H1 (cell line): ENCODE measurements around the gene MVK. TPM values are rescaled to one million over a fixed set of nuclear protein-coding genes. Genes with fewer than 3 reads are reported as not detected.

ENCODE experiments used
- CTCF ChIA-PET: fragments of 300-600 bp; sonication (Branson Sonifier 250); formaldehyde crosslinking; loops from one replicate; lab custom pipeline; 2021; ENCODE audit not compliant: partially characterized antibody; lab: Charles Lee
- POLR2A ChIA-PET: fragments of 300-600 bp; sonication (Branson Sonifier 250); formaldehyde crosslinking; loops from one replicate; lab custom pipeline; 2021; ENCODE audit warnings: inconsistent platforms; ENCODE audit not compliant: partially characterized antibody; lab: Charles Lee
- DNase-seq, 2 experiments: peaks; one replicate each; pipeline versions ENCODE4 v3.0.0 to v3.0.0-alpha.2; 2010 to 2022; ENCODE audit warnings: low spot score in 2 of 2, low read depth in 1 of 2, mixed read lengths in 1 of 2
- FAIRE-seq: peaks from 2 replicates; lab custom pipeline; 2011; peaks lifted over from hg19 to GRCh38; lab: Jason Lieb, UNC
- H2AFZ ChIP-seq: 2 replicates; pipeline ENCODE4 v1.8.1; 2012; ENCODE audit warnings: low read length, inconsistent platforms
- H2AK5ac ChIP-seq: 2 replicates; pipeline ENCODE4 v1.6.1; 2013; ENCODE audit warnings: low read depth, low read length
- H2BK120ac ChIP-seq: replicated peaks from 2 replicates; pipeline ENCODE3; 2013; ENCODE audit warnings: low read depth, low read length, inconsistent platforms
- H2BK12ac ChIP-seq: 2 replicates; pipeline ENCODE4 v1.6.1; 2013; ENCODE audit warnings: low read depth, low read length
- H2BK15ac ChIP-seq: 2 replicates; pipeline ENCODE4 v1.6.1; 2013; ENCODE audit warnings: low read length
- H2BK20ac ChIP-seq: 2 replicates; pipeline ENCODE4 v1.6.1; 2013; ENCODE audit warnings: low read length
- H2BK5ac ChIP-seq: 2 replicates; pipeline ENCODE4 v1.6.1; 2013; ENCODE audit warnings: low read depth, low read length
- H3K14ac ChIP-seq: 2 replicates; pipeline ENCODE4 v1.6.1; 2013; ENCODE audit warnings: inconsistent platforms; ENCODE audit not compliant: insufficient read length
- H3K18ac ChIP-seq: 2 replicates; pipeline ENCODE4 v1.6.1; 2013; ENCODE audit warnings: low read length; ENCODE audit errors: extremely low read depth
- H3K23ac ChIP-seq: 2 replicates; pipeline ENCODE4 v1.6.1; 2013; ENCODE audit warnings: inconsistent platforms; ENCODE audit not compliant: insufficient read length
- H3K23me2 ChIP-seq: 2 replicates; pipeline ENCODE4 v1.6.1; 2013; ENCODE audit warnings: low read depth, low read length
- H3K27ac ChIP-seq: 2 replicates; pipeline ENCODE4 v1.6.1; 2011; ENCODE audit warnings: low read depth, low read length, inconsistent platforms
- H3K27me3 ChIP-seq, 4 experiments: replicated peaks in 1 of 4; 1 replicate in 1 of 4; 2 replicates in 3 of 4; pipeline versions ENCODE4 v1.6.1 to v1.8.1; 2011 to 2013; ENCODE audit warnings: low read length in 3 of 4, mild to moderate bottlenecking in 3 of 4, inconsistent platforms in 2 of 4, mixed read lengths in 2 of 4, moderate library complexity in 1 of 4; ENCODE audit not compliant: control insufficient read depth in 3 of 4, insufficient read depth in 3 of 4; ENCODE audit errors: extremely low read depth in 1 of 4
- H3K36me3 ChIP-seq, 4 experiments: 2 replicates each; pipeline versions ENCODE4 v1.6.1 to v1.8.1; 2011 to 2013; ENCODE audit warnings: mild to moderate bottlenecking in 4 of 4, low read length in 3 of 4, moderate library complexity in 2 of 4, control low read depth in 1 of 4, inconsistent platforms in 1 of 4; ENCODE audit not compliant: insufficient read depth in 4 of 4, control insufficient read depth in 2 of 4
- H3K4ac ChIP-seq: replicated peaks from 2 replicates; pipeline ENCODE3; 2013; ENCODE audit warnings: low read length, low read depth, mixed read lengths, inconsistent platforms; ENCODE audit not compliant: insufficient read length
- H3K4me1 ChIP-seq, 4 experiments: replicated peaks in 1 of 4; 1 replicate in 1 of 4; 2 replicates in 3 of 4; pipeline versions ENCODE4 v1.6.1 to v1.8.1; 2011 to 2013; ENCODE audit warnings: low read length in 3 of 4, inconsistent platforms in 2 of 4, mixed read lengths in 1 of 4; ENCODE audit not compliant: insufficient read depth in 4 of 4, control insufficient read depth in 3 of 4
- H3K4me2 ChIP-seq, 2 experiments: 2 replicates each; pipeline versions ENCODE4 v1.6.1 to v1.8.1; 2011 to 2013; ENCODE audit warnings: low read depth in 2 of 2, low read length in 2 of 2, control low read depth in 1 of 2, inconsistent platforms in 1 of 2, mild to moderate bottlenecking in 1 of 2; ENCODE audit not compliant: insufficient read depth in 1 of 2
- H3K4me3 ChIP-seq, 4 experiments: fragments of 200-600, 300-600 bp in 1 of 4; sonication (generic), shearing (Covaris generic), sonication (Bioruptor Twin) in 1 of 4; 2 replicates each; pipeline versions ENCODE4 v1.5.1 to v1.8.1; 2011 to 2016; ENCODE audit warnings: low read length in 4 of 4, low read depth in 3 of 4, control low read depth in 2 of 4, inconsistent platforms in 2 of 4, mild to moderate bottlenecking in 2 of 4, mixed read lengths in 1 of 4, moderate library complexity in 1 of 4; ENCODE audit not compliant: insufficient read depth in 2 of 4; ENCODE audit errors: extremely low read depth in 1 of 4
- H3K56ac ChIP-seq: replicated peaks from 2 replicates; pipeline ENCODE3; 2013; ENCODE audit warnings: low read depth, mild to moderate bottlenecking, mixed read lengths, low read length, inconsistent platforms; ENCODE audit not compliant: insufficient read length
- H3K79me1 ChIP-seq: 2 replicates; pipeline ENCODE4 v1.6.1; 2013; ENCODE audit warnings: low read depth, low read length, control low read depth
- H3K79me2 ChIP-seq, 2 experiments: 2 replicates each; pipeline versions ENCODE4 v1.6.1 to v1.8.1; 2012 to 2013; ENCODE audit warnings: low read length in 2 of 2, mild to moderate bottlenecking in 2 of 2, inconsistent platforms in 1 of 2; ENCODE audit not compliant: insufficient read depth in 2 of 2, control insufficient read depth in 1 of 2
- H3K9ac ChIP-seq, 4 experiments: replicated peaks in 1 of 4; 1 replicate in 1 of 4; 2 replicates in 3 of 4; pipeline versions ENCODE4 v1.6.1 to v1.8.1; 2011 to 2013; ENCODE audit warnings: low read depth in 3 of 4, low read length in 3 of 4, control low read depth in 2 of 4, mild to moderate bottlenecking in 2 of 4, moderate library complexity in 2 of 4, inconsistent platforms in 1 of 4; ENCODE audit errors: extremely low read depth in 1 of 4
- H3K9me3 ChIP-seq, 2 experiments: 2 replicates each; pipeline versions ENCODE4 v1.6.1 to v1.8.1; 2012 to 2013; ENCODE audit warnings: mild to moderate bottlenecking in 2 of 2, moderate library complexity in 2 of 2, control low read depth in 1 of 2, inconsistent platforms in 1 of 2, low read depth in 1 of 2, low read length in 1 of 2, mixed read lengths in 1 of 2; ENCODE audit not compliant: insufficient read depth in 2 of 2
- H4K20me1 ChIP-seq, 2 experiments: replicated peaks in 1 of 2; 2 replicates each; pipeline versions ENCODE3 to v1.8.1; 2011 to 2013; ENCODE audit warnings: inconsistent platforms in 2 of 2, low read length in 2 of 2, mild to moderate bottlenecking in 1 of 2; ENCODE audit not compliant: insufficient read depth in 2 of 2, control insufficient read depth in 1 of 2
- H4K5ac ChIP-seq: 2 replicates; pipeline ENCODE4 v1.6.1; 2013; ENCODE audit warnings: low read length, low read depth, mixed read lengths, inconsistent platforms; ENCODE audit not compliant: insufficient read length
- H4K8ac ChIP-seq: 2 replicates; pipeline ENCODE4 v1.8.0; 2013; ENCODE audit warnings: mild to moderate bottlenecking, moderate library complexity, low read length, inconsistent platforms; ENCODE audit not compliant: insufficient read depth; ENCODE audit errors: extremely low read depth
- H4K91ac ChIP-seq: replicated peaks from 2 replicates; pipeline ENCODE3; 2013; ENCODE audit warnings: low read length, mixed read lengths, inconsistent platforms; ENCODE audit not compliant: insufficient read length
- TEAD4 ChIP-seq: IDR thresholded peaks from 2 replicates; pipeline ENCODE4 v1.6.1; 2012; ENCODE audit warnings: low read depth, low read length, inconsistent platforms, mixed read lengths
- ZNF274 ChIP-seq: IDR thresholded peaks from 2 replicates; pipeline ENCODE4 v1.7.0; 2012; ENCODE audit warnings: low read length, borderline replicate concordance; ENCODE audit errors: extremely low read depth
- WGBS, 2 experiments: shearing (Covaris generic) in 1 of 2; methylation state at CpG; one replicate each; pipeline versions ENCODE4 v1.1.6 to v1.1.7; 2013 to 2015; ENCODE audit warnings: low lambda C conversion rate in 2 of 2, mixed read lengths in 2 of 2, inconsistent platforms in 1 of 2, low coverage in 1 of 2, missing lambda C conversion rate in 1 of 2; ENCODE audit not compliant: insufficient replicate concordance in 2 of 2, insufficient coverage in 1 of 2, insufficient read length in 1 of 2; ENCODE audit errors: extremely low coverage in 1 of 2, missing lambda C conversion rate in 1 of 2; 5-methylcytosine and 5-hydroxymethylcytosine counted together
- polyA plus RNA-seq, 7 experiments: library from polyadenylated mRNA; depleted of rRNA in 3 of 7; stranded (reverse) in 5 of 7; unstranded in 2 of 7; fragments of >200 nt in 5 of 7; fragments of 200-250 nt in 2 of 7; gene quantifications; 1 replicate in 5 of 7; 2 replicates in 1 of 7; 4 replicates in 1 of 7; pipeline versions ENCODE4 v1.2.1 to v1.2.3, GENCODE V29; 2011 to 2013; ENCODE audit warnings: missing spikeins in 2 of 7, mixed read lengths in 2 of 7
- total RNA-seq: library from RNA; stranded (reverse); fragmentation: NEBNext Ultra II Directional; extraction: Animal tissue kit (Norgen Biotek cat#: 25700); gene quantifications from 2 replicates; pipeline ENCODE4 v1.2.1, GENCODE V29; 2021

Gene MVK
- total and polyA plus RNA-seq, 2 of the 8 experiments (the other 6 are each of a cell fraction or from before 2014, with no cell fraction given), result 15.7 to 20.9 TPM

- peaks cover 0 to 6% (median 2%) of the 10 kb centered on the region in 4 experiments; a peak in 4 of 7 replicates for H3K4me1 ChIP-seq
- no peak overlapping the region for H3K9ac ChIP-seq
- no peak overlapping the region for H3K4ac ChIP-seq
- H2BK5ac ChIP-seq, result no peak overlapping the region
- H3K14ac ChIP-seq, result no peak overlapping the region
- no peak overlapping the region for H2BK120ac ChIP-seq
- H3K4me2 ChIP-seq, result no peak overlapping the region
- no peaks in the 10 kb centered on the region for H3K79me2 ChIP-seq
- H3K36me3 ChIP-seq, result peaks cover 0 to 3% (median 0%) of the 10 kb centered on the region in 4 experiments; a peak in 3 of 8 replicates
- peak; percentile 7 for FAIRE-seq
- H3K27me3 ChIP-seq, result no peaks in the 10 kb centered on the region
- no peak overlapping the region for H2BK20ac ChIP-seq
- POLR2A ChIA-PET, result interaction anchor here (1.1 kb wide), 1 partner anchor 11 kb away, joined by 7 read pairs; no protein-coding TSS in a partner anchor
- H3K27ac ChIP-seq, result no peak overlapping the region
- WGBS, 2 experiments, result 88% methylated on average over 19 of the region's 19 CpGs; no CpG with 5 or more reads in 1 of the 2 experiments
- no peaks in the 10 kb centered on the region for H3K23me2 ChIP-seq
- H4K8ac ChIP-seq, result no peak overlapping the region
- H3K9me3 ChIP-seq, result no peaks in the 10 kb centered on the region
- no peak overlapping the region for H3K18ac ChIP-seq
- no peak overlapping the region for H2AK5ac ChIP-seq
- H4K91ac ChIP-seq, result no peak overlapping the region
- no peak for DNase-seq
- no peaks in the 10 kb centered on the region for H3K79me1 ChIP-seq
- TF ChIP-seq ZNF274 (no peak), TEAD4 (0 out of 2 replicates have a peak, but pooled peaks have one; percentile 21)
- TF ChIP-seq, all 59 proteins: peak for 1
- H3K23ac ChIP-seq, result no peak overlapping the region
- H2BK12ac ChIP-seq, result no peak overlapping the region
- no peak overlapping the region for H2BK15ac ChIP-seq
- H2AFZ ChIP-seq, result no peak overlapping the region
- H3K4me3 ChIP-seq, result no peak overlapping the region
- CTCF ChIA-PET, result interaction anchor here (0.5 to 2.3 kb wide), 9 partner anchors 10 to 319 kb away, joined by 3 to 14 read pairs (median 3); partner anchors contain the start of genes MMAB and MVK
- no peak overlapping the region for H4K5ac ChIP-seq
- no peak overlapping the region for H3K56ac ChIP-seq
- no peaks in the 10 kb centered on the region for H4K20me1 ChIP-seq
Measured at GRCh38 chr12:109529691-109530640, 43.6 kb upstream of the MVK start.
